BLaER1 treated with 17β-estradiol and CSF1 and Interleukin-3, amounts not matched to agents 10 nM and 100 nM (cell line): ENCODE measurements around the gene CYTH2.

Experiments used
- H3K27ac ChIP-seq, 11 experiments: shearing (Covaris generic); formaldehyde crosslinking; 2 replicates each; pipeline ENCODE4 v1.8.1; 2022
- H3K27me3 ChIP-seq, 11 experiments: shearing (Covaris generic); formaldehyde crosslinking; 2 replicates each; pipeline ENCODE4 v1.8.1; 2022
- H3K36me3 ChIP-seq, 11 experiments: shearing (Covaris generic); formaldehyde crosslinking; 2 replicates each; pipeline ENCODE4 v1.8.1; 2022
- H3K4me1 ChIP-seq, 10 experiments: shearing (Covaris generic); formaldehyde crosslinking; 2 replicates each; pipeline ENCODE4 v1.8.1; 2022
- H3K4me2 ChIP-seq, 11 experiments: shearing (Covaris generic); formaldehyde crosslinking; 2 replicates each; pipeline ENCODE4 v1.8.1; 2022
- H3K4me3 ChIP-seq, 10 experiments: shearing (Covaris generic); formaldehyde crosslinking; 2 replicates each; pipeline ENCODE4 v1.8.1; 2022
- H3K9ac ChIP-seq, 11 experiments: shearing (Covaris generic); formaldehyde crosslinking; 2 replicates each; pipeline ENCODE4 v1.8.1; 2022
- H3K9me3 ChIP-seq, 11 experiments: shearing (Covaris generic); formaldehyde crosslinking; replicated peaks in 1 of 11; 2 replicates each; pipeline ENCODE4 v1.8.1; 2022
- H4K20me1 ChIP-seq, 11 experiments: shearing (Covaris generic); formaldehyde crosslinking; 2 replicates each; pipeline ENCODE4 v1.8.1; 2022
- Cebpa-rat ChIP-seq, 11 experiments: shearing (Covaris generic); IDR thresholded peaks; 2 replicates each; pipeline ENCODE4 v1.8.1; 2022

The CYTH2 gene

GRCh38 chr19:48456864-48457263 lies 12.3 kb upstream of the CYTH2 start:
- no peak overlapping the region for H3K4me3 ChIP-seq
- H3K9ac ChIP-seq, result no peak overlapping the region
- H3K4me2 ChIP-seq, result no peak overlapping the region
- no peaks in the 10 kb centered on the region for H3K27me3 ChIP-seq
- no peak overlapping the region for H3K27ac ChIP-seq
- H3K36me3 ChIP-seq, result peaks cover 54 to 99% (median 79%) of the 10 kb centered on the region in 11 experiments
- H3K4me1 ChIP-seq, result peaks cover 0 to 30% (median 7%) of the 10 kb centered on the region in 10 experiments; a peak in 11 of 20 replicates
- no peaks in the 10 kb centered on the region for H3K9me3 ChIP-seq
- TF ChIP-seq Cebpa-rat (IDR thresholded peaks at IDR 0.05), result no peak
- peaks cover 0 to 100% (median 71%) of the 10 kb centered on the region in 11 experiments; a peak in 19 of 22 replicates for H4K20me1 ChIP-seq

GRCh38 chr19:48458016-48458415 lies 11.2 kb upstream of the CYTH2 start:
- Histone ChIP-seq H3K27ac (no peak overlapping the region; a peak in 1 of 22 replicates), H3K4me2 (no peak overlapping the region), H3K9ac (no peak overlapping the region), H3K9me3 (no peaks in the 10 kb centered on the region), H3K4me1 (peaks cover 0 to 30% (median 7%) of the 10 kb centered on the region in 10 experiments; a peak in 12 of 20 replicates), H3K4me3 (no peak overlapping the region), H4K20me1 (peaks cover 0 to 98% (median 60%) of the 10 kb centered on the region in 11 experiments; a peak in 19 of 22 replicates), H3K36me3 (peaks cover 48 to 99% (median 78%) of the 10 kb centered on the region in 11 experiments), H3K27me3 (no peaks in the 10 kb centered on the region)
- TF ChIP-seq Cebpa-rat (IDR thresholded peaks at IDR 0.05), result no peak

- no peak overlapping the region for H3K27ac ChIP-seq
- no peaks in the 10 kb centered on the region for H3K27me3 ChIP-seq
- H3K4me1 ChIP-seq, result peaks cover 0 to 15% (median 0%) of the 10 kb centered on the region in 10 experiments; a peak in 4 of 20 replicates
- H3K4me3 ChIP-seq, result no peak overlapping the region
- peaks cover 23 to 74% (median 42%) of the 10 kb centered on the region in 11 experiments for H3K36me3 ChIP-seq
- no peaks in the 10 kb centered on the region for H3K9me3 ChIP-seq
- peaks cover 0 to 73% (median 24%) of the 10 kb centered on the region in 11 experiments; a peak in 17 of 22 replicates for H4K20me1 ChIP-seq
- no peak for TF ChIP-seq Cebpa-rat (IDR thresholded peaks at IDR 0.05)
- H3K4me2 ChIP-seq, result no peak overlapping the region
- H3K9ac ChIP-seq, result no peak overlapping the region
Observed at GRCh38 chr19:48461651-48461981, 7.6 kb upstream of the CYTH2 start.

- no peak overlapping the region for H3K27ac ChIP-seq
- no peak overlapping the region for H3K4me2 ChIP-seq
- peaks cover 0 to 68% (median 19%) of the 10 kb centered on the region in 11 experiments; a peak in 17 of 22 replicates for H4K20me1 ChIP-seq
- no peaks in the 10 kb centered on the region for H3K27me3 ChIP-seq
- no peak overlapping the region for H3K4me3 ChIP-seq
- no peak overlapping the region for H3K9ac ChIP-seq
- no peak for TF ChIP-seq Cebpa-rat (IDR thresholded peaks at IDR 0.05)
- H3K4me1 ChIP-seq, result peaks cover 0 to 13% (median 0%) of the 10 kb centered on the region in 10 experiments; a peak in 3 of 20 replicates
- H3K9me3 ChIP-seq, result no peaks in the 10 kb centered on the region
- peaks cover 18 to 68% (median 36%) of the 10 kb centered on the region in 11 experiments for H3K36me3 ChIP-seq
Observed at GRCh38 chr19:48461982-48462655, 7.0 kb upstream of the CYTH2 start.

- no peak overlapping the region for H3K27ac ChIP-seq
- no peak overlapping the region for H3K4me2 ChIP-seq
- peaks cover 10 to 17% (median 12%) of the 10 kb centered on the region in 10 experiments for H3K4me1 ChIP-seq
- peaks cover 4 to 44% (median 9%) of the 10 kb centered on the region in 11 experiments for H4K20me1 ChIP-seq
- H3K9ac ChIP-seq, result no peak overlapping the region
- H3K36me3 ChIP-seq, result peaks cover 8 to 41% (median 21%) of the 10 kb centered on the region in 11 experiments; a peak in 21 of 22 replicates
- no peaks in the 10 kb centered on the region for H3K27me3 ChIP-seq
- H3K4me3 ChIP-seq, result no peak overlapping the region
- H3K9me3 ChIP-seq, result no peaks in the 10 kb centered on the region
- no peak for TF ChIP-seq Cebpa-rat (IDR thresholded peaks at IDR 0.05)
Observed at GRCh38 chr19:48465215-48465614, 4.0 kb upstream of the CYTH2 start.

GRCh38 chr19:48466561-48467325 lies 2.4 kb upstream of the CYTH2 start:
- no peak overlapping the region for H3K27ac ChIP-seq
- no peak overlapping the region for H3K4me3 ChIP-seq
- no peaks in the 10 kb centered on the region for H3K27me3 ChIP-seq
- peaks cover 22 to 42% (median 29%) of the 10 kb centered on the region in 11 experiments for H3K36me3 ChIP-seq
- H4K20me1 ChIP-seq, result peaks cover 20 to 45% (median 24%) of the 10 kb centered on the region in 11 experiments
- TF ChIP-seq Cebpa-rat (IDR thresholded peaks at IDR 0.05), result no peak
- H3K9ac ChIP-seq, result no peak overlapping the region
- peaks cover 17 to 31% (median 22%) of the 10 kb centered on the region in 10 experiments for H3K4me1 ChIP-seq
- no peak overlapping the region for H3K4me2 ChIP-seq
- no peaks in the 10 kb centered on the region for H3K9me3 ChIP-seq

- H3K4me1 ChIP-seq, result peaks cover 17 to 48% (median 31%) of the 10 kb centered on the region in 10 experiments
- H3K4me2 ChIP-seq, result peak overlapping the region; percentile 52 to 79 (median 71)
- H3K27ac ChIP-seq, result peak overlapping the region; percentile 88 to 99 (median 97)
- peak overlapping the region; percentile 79 to 96 (median 88) for H3K4me3 ChIP-seq
- peak overlapping the region; percentile 93 to 99 (median 98) for H3K9ac ChIP-seq
- peaks cover 35 to 49% (median 37%) of the 10 kb centered on the region in 11 experiments for H3K36me3 ChIP-seq
- peaks cover 33 to 44% (median 39%) of the 10 kb centered on the region in 11 experiments for H4K20me1 ChIP-seq
- TF ChIP-seq Cebpa-rat (IDR thresholded peaks at IDR 0.05), result no peak
- H3K27me3 ChIP-seq, result no peaks in the 10 kb centered on the region
- no peaks in the 10 kb centered on the region for H3K9me3 ChIP-seq
Observed at GRCh38 chr19:48468772-48469288, 339 bp upstream of the CYTH2 start.

- Histone ChIP-seq H3K9me3 (no peaks in the 10 kb centered on the region), H3K4me2 (peak overlapping the region; percentile 93 to 98 (median 96)), H3K4me1 (peaks cover 19 to 61% (median 43%) of the 10 kb centered on the region in 10 experiments), H4K20me1 (peaks cover 33 to 55% (median 52%) of the 10 kb centered on the region in 11 experiments), H3K36me3 (peaks cover 47 to 52% (median 50%) of the 10 kb centered on the region in 11 experiments), H3K9ac (peak overlapping the region; percentile 93 to 99 (median 98)), H3K27me3 (no peaks in the 10 kb centered on the region), H3K4me3 (peak overlapping the region; percentile 79 to 96 (median 88)), H3K27ac (peak overlapping the region in 10 of 11 experiments; percentile 88 to 99 (median 98); a peak in 21 of 22 replicates)
- no peak for TF ChIP-seq Cebpa-rat (IDR thresholded peaks at IDR 0.05)
Observed at GRCh38 chr19:48469934-48470680, 938 bp downstream of the CYTH2 start.
